HG03097 (cell line): ENCODE data around the gene THAP5.
A peak's percentile ranks its signal among the peaks of the same experiment; 100 is the strongest.

Source experiments
- ATAC-seq: cut with Tn5 transposase; IDR thresholded peaks from one replicate; pipeline ENCODE4 v1.9.1; 2021; ENCODE audit not compliant: unreplicated experiment, low FRiP score

Gene THAP5

GRCh38 chr7:108537229-108537628 lies 32.3 kb downstream of the THAP5 start:
- ATAC-seq: no peak

- ATAC-seq: no peak
Measured at GRCh38 chr7:108535744-108536143, 33.8 kb downstream of the THAP5 start.

- ATAC-seq: no peak
Measured at GRCh38 chr7:108535257-108535656, 34.2 kb downstream of the THAP5 start.

- no peak for ATAC-seq
Measured at GRCh38 chr7:108533712-108534111, 35.8 kb downstream of the THAP5 start.

GRCh38 chr7:108529341-108529740 lies 40.2 kb downstream of the THAP5 start:
- no peak for ATAC-seq

GRCh38 chr7:108528183-108528712 lies 41.3 kb downstream of the THAP5 start:
- no peak for ATAC-seq

- no peak for ATAC-seq
Measured at GRCh38 chr7:108526768-108527017, 42.8 kb downstream of the THAP5 start.

- ATAC-seq: peak; percentile 94
Measured at GRCh38 chr7:108525985-108526767, 43.3 kb downstream of the THAP5 start, which contains the start of gene PNPLA8. Gene PNPLA8, minus strand, starts transcription at chr7:108526135. Its CDS starts 10,644 bp downstream, at chr7:108515491.

GRCh38 chr7:108525327-108525984 lies 44.0 kb downstream of the THAP5 start:
- ATAC-seq: peak; percentile 49

- ATAC-seq: no peak
Measured at GRCh38 chr7:108522780-108523179, 46.7 kb downstream of the THAP5 start.

- no peak for ATAC-seq
Measured at GRCh38 chr7:108517951-108518350, 51.6 kb downstream of the THAP5 start.

GRCh38 chr7:108515630-108516029 lies 53.9 kb downstream of the THAP5 start:
- ATAC-seq: no peak

- ATAC-seq: no peak
Measured at GRCh38 chr7:108515013-108515412, 54.5 kb downstream of the THAP5 start.
